Pons (tissue), 1 donor: ENCODE measurements around the gene SLC35F6.
"Not testable (repeated sequence)": the region's sequence is repeated elsewhere in the genome, so short reads cannot be mapped to it uniquely, and the experiment has no call there.

Source experiments
- DNase-seq: peaks from one replicate; pipeline ENCODE4 v3.0.0-alpha.2; 2016; ENCODE audit warnings: low spot score

Gene SLC35F6

GRCh38 chr2:26757873-26758789 is 6.0 kb upstream of the SLC35F6 start:
- no peak for DNase-seq

- no peak for DNase-seq
Measured at GRCh38 chr2:26758790-26759321, 5.2 kb upstream of the SLC35F6 start.

GRCh38 chr2:26759845-26760244 is 4.2 kb upstream of the SLC35F6 start:
- DNase-seq = no peak

- not testable (repeated sequence) for DNase-seq
Measured at GRCh38 chr2:26760991-26761390, 3.1 kb upstream of the SLC35F6 start.

GRCh38 chr2:26763019-26763418 is 1.1 kb upstream of the SLC35F6 start:
- DNase-seq = no peak

- DNase-seq = no peak
Measured at GRCh38 chr2:26764906-26765305, 822 bp downstream of the SLC35F6 start.

GRCh38 chr2:26765475-26766200 is 1.6 kb downstream of the SLC35F6 start:
- no peak for DNase-seq

- no peak for DNase-seq
Measured at GRCh38 chr2:26767129-26767528, 3.0 kb downstream of the SLC35F6 start.

- DNase-seq = no peak
Measured at GRCh38 chr2:26767894-26768487, 3.9 kb downstream of the SLC35F6 start.

- DNase-seq = no peak
Measured at GRCh38 chr2:26768759-26769088, 4.6 kb downstream of the SLC35F6 start.

GRCh38 chr2:26769089-26769761 is 5.1 kb downstream of the SLC35F6 start:
- DNase-seq = peak; percentile 83

GRCh38 chr2:26770986-26771586 is 7.0 kb downstream of the SLC35F6 start:
- peak; percentile 91 for DNase-seq

GRCh38 chr2:26772064-26773001 is 8.2 kb downstream of the SLC35F6 start:
- peak; percentile 89 for DNase-seq

- DNase-seq = no peak
Measured at GRCh38 chr2:26776195-26776800, 12.2 kb downstream of the SLC35F6 start.

GRCh38 chr2:26778098-26778497 is 14.0 kb downstream of the SLC35F6 start:
- no peak for DNase-seq

- no peak for DNase-seq
Measured at GRCh38 chr2:26778507-26778906, 14.4 kb downstream of the SLC35F6 start.

- DNase-seq = no peak
Measured at GRCh38 chr2:26780203-26780760, 16.2 kb downstream of the SLC35F6 start.

GRCh38 chr2:26782876-26783704 is 19.0 kb downstream of the SLC35F6 start:
- DNase-seq = no peak
